Measurements from ENCODE around the gene PRSS1. TPM values are rescaled to one million over a fixed set of nuclear protein-coding genes. Genes with fewer than 3 reads are reported as not detected.
"Not testable (repeated sequence)": the region's sequence is repeated elsewhere in the genome, so short reads cannot be mapped to it uniquely, and the experiment has no call there.

Gene PRSS1
- total and polyA plus RNA-seq, 2 of the 8 experiments (the other 6 are each of a cell fraction or from before 2014, with no cell fraction given): 0.09 TPM; not detected in 1

GRCh38 chr7:142700935-142701334, 48.3 kb upstream of the PRSS1 start:
- 70% methylated on average over 1 of the region's 1 CpG; no CpG with 5 or more reads in 1 of the 2 experiments for WGBS, 2 experiments (ENCODE audit: extremely low coverage in 1 of 2, insufficient coverage in 1 of 2, insufficient read length in 1 of 2, insufficient replicate concordance in 2 of 2, low coverage in 1 of 2, low lambda C conversion rate in 2 of 2, missing lambda C conversion rate in 1 of 2)
- H2BK12ac ChIP-seq (ENCODE audit: low read depth, low read length); FAIRE-seq; H3K27ac ChIP-seq (ENCODE audit: low read depth, low read length); H2BK20ac ChIP-seq (ENCODE audit: low read length); H3K4me3 ChIP-seq (ENCODE audit: extremely low read depth in 1 of 4, insufficient read depth in 2 of 4, low read depth in 3 of 4, low read length in 4 of 4); H3K36me3 ChIP-seq (ENCODE audit: control insufficient read depth in 2 of 4, insufficient read depth in 4 of 4, low read length in 3 of 4); H2BK15ac ChIP-seq (ENCODE audit: low read length); H2AFZ ChIP-seq (ENCODE audit: low read length); H3K14ac ChIP-seq (ENCODE audit: insufficient read length); H3K79me2 ChIP-seq (ENCODE audit: control insufficient read depth in 1 of 2, insufficient read depth in 2 of 2, low read length in 2 of 2); H4K5ac ChIP-seq (ENCODE audit: insufficient read length, low read depth, low read length); H2BK120ac ChIP-seq (replicated peaks; ENCODE audit: low read depth, low read length); H3K4ac ChIP-seq (replicated peaks; ENCODE audit: insufficient read length, low read depth, low read length); DNase-seq (ENCODE audit: low read depth in 1 of 2, low spot score in 2 of 2); H3K18ac ChIP-seq (ENCODE audit: extremely low read depth, low read length); H3K79me1 ChIP-seq (ENCODE audit: low read depth, low read length); H4K20me1 ChIP-seq (replicated peaks in 1 of 2; ENCODE audit: control insufficient read depth in 1 of 2, insufficient read depth in 2 of 2, low read length in 2 of 2); H2BK5ac ChIP-seq (ENCODE audit: low read depth, low read length); H3K23ac ChIP-seq (ENCODE audit: insufficient read length); POLR2A ChIA-PET (ENCODE audit: partially characterized antibody); H3K27me3 ChIP-seq (replicated peaks in 1 of 4; ENCODE audit: control insufficient read depth in 3 of 4, extremely low read depth in 1 of 4, insufficient read depth in 3 of 4, low read length in 3 of 4); H2AK5ac ChIP-seq (ENCODE audit: low read depth, low read length); H3K4me2 ChIP-seq (ENCODE audit: insufficient read depth in 1 of 2, low read depth in 2 of 2, low read length in 2 of 2); H3K23me2 ChIP-seq (ENCODE audit: low read depth, low read length); H4K8ac ChIP-seq (ENCODE audit: extremely low read depth, insufficient read depth, low read length); H3K9ac ChIP-seq (replicated peaks in 1 of 4; ENCODE audit: extremely low read depth in 1 of 4, low read depth in 3 of 4, low read length in 3 of 4); H3K56ac ChIP-seq (replicated peaks; ENCODE audit: insufficient read length, low read depth, low read length); H3K9me3 ChIP-seq (ENCODE audit: insufficient read depth in 2 of 2, low read depth in 1 of 2, low read length in 1 of 2); H4K91ac ChIP-seq (replicated peaks; ENCODE audit: insufficient read length, low read length): not testable (repeated sequence)
- CTCF ChIA-PET (ENCODE audit: partially characterized antibody): interaction anchor here (0.9 to 1.4 kb wide), 4 partner anchors 12 to 83 kb away, joined by 3 to 5 read pairs (median 4); no protein-coding TSS in a partner anchor
- H3K4me1 ChIP-seq (replicated peaks in 1 of 4; ENCODE audit: control insufficient read depth in 3 of 4, insufficient read depth in 4 of 4, low read length in 3 of 4): peaks cover 11 to 20% (median 14%) of the 10 kb centered on the region in 4 experiments; a peak in 6 of 7 replicates

All from H1 (cell line).